Measurements from ENCODE around the gene CPNE1.

Gene CPNE1

GRCh38 chr20:35600176-35600992 is 64.3 kb downstream of the CPNE1 start:
- no peak for DNase-seq (ENCODE audit: low read depth, low spot score)

GRCh38 chr20:35599776-35600120 is 65.0 kb downstream of the CPNE1 start:
- no peak for DNase-seq (ENCODE audit: low read depth, low spot score)

DNA sequence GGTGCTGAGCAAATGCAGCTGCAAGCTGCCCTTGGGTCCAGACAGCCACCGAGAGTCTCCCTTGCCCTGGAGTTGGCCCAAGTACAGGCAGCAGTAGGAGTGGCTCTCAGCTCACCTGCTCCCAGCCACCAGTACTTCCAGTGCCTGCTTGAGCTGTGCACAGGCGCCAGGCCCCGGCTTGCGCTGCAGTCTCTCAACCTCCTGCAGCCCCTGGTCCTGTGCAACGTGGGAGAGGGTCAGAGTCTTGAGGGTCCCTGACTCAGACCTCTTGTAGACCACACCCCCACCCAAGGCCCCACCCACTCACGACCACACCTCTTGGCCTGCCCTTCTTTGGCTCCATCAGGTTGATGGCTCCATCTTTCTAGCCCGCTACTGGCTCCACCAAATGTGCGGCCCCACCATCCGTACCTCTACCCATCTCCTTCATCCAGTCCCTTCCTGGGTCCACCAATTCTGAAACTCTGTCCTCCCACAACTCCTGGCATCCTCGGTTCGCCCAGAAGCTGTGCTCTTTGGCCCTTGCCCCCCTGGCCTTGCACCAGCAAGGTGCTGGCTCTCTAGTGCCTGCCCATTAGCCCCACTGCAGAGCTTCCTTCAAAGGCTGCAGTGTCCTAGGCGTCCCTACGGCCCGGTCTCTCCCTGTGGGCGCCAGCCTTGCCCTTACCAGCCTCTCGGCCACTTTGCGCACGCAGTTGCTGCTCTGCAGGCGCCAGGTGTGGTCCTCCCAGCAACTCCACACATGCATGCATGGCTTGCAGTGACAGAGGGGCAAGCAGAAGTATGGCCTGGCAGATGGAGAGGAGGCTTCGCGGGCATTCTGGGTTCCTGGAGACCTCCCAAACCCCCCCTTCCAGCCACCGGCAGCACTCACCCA is 65.6 kb downstream of the CPNE1 start:
- DNase-seq (ENCODE audit: low read depth, low spot score), result no peak

DNA sequence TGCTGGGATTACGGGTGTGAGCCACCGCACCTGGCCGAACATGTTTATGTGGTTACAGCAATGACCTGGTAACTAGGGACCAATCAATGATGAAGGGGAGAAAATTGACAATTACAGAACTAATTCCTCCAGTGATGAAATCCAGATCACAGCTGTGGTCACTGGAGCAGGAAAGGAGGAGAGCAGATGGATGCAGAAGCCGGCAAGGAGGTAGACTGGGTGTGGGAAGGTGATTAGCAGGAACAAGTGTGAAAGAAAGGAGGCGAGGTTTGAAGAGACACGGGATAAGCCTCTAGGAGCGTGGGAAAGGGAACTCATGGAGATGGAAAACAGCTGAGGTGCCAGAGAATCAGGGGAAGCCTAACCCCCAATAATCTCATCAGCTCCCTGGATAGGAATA is 66.2 kb downstream of the CPNE1 start:
- DNase-seq (ENCODE audit: low read depth, low spot score), result no peak

DNA sequence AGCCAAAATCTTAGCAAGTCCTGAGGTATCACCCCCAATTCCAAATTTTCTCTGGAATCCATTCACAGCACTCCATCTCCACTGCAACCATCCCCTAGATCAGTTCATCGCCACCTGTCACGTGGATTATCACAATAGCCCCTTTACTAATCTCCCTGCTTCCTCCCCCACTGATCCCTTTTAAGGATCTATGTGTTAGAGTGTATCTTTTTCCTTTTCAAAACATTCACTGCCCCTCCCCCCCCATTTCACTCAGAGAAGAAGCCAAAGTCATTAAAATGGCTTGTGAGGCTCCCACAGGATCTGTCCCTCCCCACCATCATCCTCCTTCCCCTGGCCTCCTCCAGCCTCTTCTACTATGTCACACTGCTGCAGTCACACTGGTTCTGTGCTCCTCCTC is 67.5 kb downstream of the CPNE1 start:
- no peak for DNase-seq (ENCODE audit: low read depth, low spot score)

DNA sequence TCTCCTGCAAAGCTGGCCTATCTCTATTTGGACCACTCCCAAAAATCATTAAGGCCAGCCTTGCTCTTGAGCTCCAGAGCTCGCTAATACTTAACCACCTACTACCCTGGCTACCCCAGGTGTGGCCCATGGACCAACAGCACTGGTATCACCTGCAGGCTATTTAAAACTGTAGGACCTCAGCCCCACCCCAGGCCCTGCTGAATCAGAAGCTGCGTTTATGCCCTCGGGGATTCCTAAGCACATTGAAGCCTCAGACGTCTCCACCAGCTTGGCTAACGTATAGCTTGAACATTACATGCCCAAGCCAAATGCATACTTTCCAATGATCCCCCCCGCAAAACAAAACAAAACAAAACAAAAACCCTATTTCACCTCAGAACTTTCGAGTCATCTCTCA is 68.8 kb downstream of the CPNE1 start:
- DNase-seq (ENCODE audit: low read depth, low spot score), result no peak

DNA sequence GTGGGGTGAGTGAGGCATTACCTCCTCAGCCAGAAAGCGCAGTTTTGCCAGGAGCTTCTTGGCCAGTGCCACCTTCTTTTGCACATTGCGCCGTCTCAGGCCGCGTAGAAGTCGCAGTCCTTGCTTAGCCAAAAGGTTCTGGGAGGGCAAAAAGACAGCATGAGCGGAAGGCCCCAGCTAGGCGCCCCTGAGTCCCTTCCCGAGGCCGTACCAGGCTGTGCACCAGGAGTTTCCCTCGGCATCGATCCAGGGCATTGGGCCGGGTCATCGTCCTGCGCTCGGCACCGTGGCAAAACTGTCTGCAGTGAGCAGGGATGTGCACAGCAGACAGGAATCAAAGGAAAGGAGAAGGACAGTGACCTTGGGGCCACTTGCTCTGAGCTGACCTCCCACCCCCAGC is 69.2 kb downstream of the CPNE1 start:
- no peak for DNase-seq (ENCODE audit: low read depth, low spot score)

DNA sequence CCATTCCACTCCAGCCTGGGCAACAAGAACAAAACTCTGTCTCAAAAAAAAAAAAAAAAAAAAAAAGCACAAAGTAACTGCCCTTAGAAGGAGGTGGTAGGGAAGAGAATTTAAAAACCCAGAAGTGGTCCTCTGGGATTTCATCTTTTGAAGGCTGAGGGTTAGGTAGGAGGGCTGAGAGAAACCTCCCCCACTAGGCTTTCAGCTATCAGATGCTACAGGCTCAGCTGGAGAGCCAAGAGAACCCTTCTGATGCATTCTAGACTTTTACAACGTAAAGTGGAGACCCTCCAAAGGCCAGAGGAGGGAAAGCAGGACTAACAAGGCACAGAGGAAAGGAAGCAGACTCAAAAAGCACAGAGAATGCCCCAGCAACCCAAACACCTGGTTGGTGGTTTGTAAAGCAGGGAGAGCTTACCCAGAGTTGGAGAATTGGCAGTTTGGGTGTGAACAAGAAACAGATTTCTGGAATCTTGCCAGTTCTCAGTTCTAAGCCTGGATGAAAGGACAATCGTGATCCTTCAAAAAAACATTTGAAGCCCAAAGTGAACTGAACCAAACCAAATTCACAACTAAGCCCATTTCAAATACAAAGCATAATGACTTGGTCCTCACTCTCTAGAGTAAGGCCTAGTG is 72.2 kb downstream of the CPNE1 start:
- no peak for DNase-seq (ENCODE audit: low read depth, low spot score)

DNA sequence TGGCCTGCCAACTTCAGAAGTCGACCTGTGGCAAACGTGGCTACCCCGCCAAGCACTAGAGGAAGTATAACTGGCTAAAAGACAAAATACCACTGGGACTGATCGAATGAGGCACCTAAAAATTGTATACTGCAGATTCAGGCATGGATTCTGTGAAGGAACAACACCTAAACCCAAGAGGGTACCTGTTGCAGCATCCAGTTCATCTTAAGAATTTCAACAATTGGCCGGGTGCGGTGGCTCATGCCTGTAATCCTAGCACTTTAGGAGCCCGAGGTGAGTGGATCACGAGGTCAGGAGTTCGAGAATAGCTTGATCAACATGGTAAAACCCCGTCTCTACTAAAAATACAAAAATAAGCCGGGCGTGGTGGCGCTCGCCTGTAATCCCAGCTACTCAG is 76.3 kb downstream of the CPNE1 start:
- DNase-seq (ENCODE audit: low read depth, low spot score), result no peak

- no peak for DNase-seq (ENCODE audit: low read depth, low spot score)
Measured at GRCh38 chr20:35587436-35587835, 77.3 kb downstream of the CPNE1 start.

- no peak for DNase-seq (ENCODE audit: low read depth, low spot score)
Measured at GRCh38 chr20:35586751-35587425, 77.8 kb downstream of the CPNE1 start.

GRCh38 chr20:35583636-35584560 is 80.8 kb downstream of the CPNE1 start:
- DNase-seq (ENCODE audit: low read depth, low spot score), result no peak

- DNase-seq (ENCODE audit: low read depth, low spot score), result no peak
Measured at GRCh38 chr20:35582741-35583404, 81.8 kb downstream of the CPNE1 start.

GRCh38 chr20:35582131-35582530 is 82.6 kb downstream of the CPNE1 start:
- no peak for DNase-seq (ENCODE audit: low read depth, low spot score)

DNA sequence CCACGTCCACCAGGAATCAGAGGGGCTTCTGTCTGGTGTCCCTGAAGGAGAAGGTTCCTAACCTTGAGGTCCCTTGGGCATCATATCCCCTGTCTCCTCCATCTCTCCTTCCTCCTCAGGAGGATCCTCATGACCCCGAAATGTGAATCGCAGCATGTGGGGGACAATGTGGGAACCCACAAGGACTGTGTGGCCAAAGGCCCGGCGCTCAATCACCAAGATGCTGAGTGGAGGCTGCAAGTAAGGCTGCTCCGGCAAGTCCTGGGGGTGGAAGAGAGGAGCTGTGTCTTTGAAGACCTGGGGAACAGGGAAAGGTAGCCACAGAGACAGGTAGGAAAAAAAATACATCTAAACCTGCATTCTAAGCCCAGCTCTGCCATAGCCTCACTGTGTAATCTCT is 85.5 kb downstream of the CPNE1 start:
- DNase-seq (ENCODE audit: low read depth, low spot score), result no peak

DNA sequence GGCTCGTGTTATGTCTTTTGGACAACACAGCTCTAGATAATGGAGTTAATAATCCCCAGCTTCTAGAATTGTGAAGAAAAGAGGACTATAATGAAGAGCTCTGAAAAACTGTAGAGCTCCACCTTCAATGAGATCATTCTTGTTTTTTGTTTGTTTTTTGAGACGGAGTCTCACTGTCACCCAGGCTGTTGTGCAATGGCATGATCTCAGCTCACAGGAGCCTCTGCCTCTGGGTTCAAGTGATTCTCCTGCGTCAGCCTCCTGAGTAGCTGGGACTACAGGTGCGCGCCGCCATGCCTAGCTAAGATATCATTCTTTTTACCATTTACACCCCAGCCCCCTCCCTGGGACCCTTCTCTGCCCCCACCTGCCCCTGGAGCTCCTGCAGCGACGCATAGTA is 86.2 kb downstream of the CPNE1 start:
- DNase-seq (ENCODE audit: low read depth, low spot score), result no peak

GRCh38 chr20:35576816-35577215 is 87.9 kb downstream of the CPNE1 start:
- DNase-seq (ENCODE audit: low read depth, low spot score), result no peak
